Activated CD4-positive, alpha-beta T cell treated with anti-CD3 and anti-CD28 coated beads for 4 hours (primary cell): ENCODE results near the gene GBX1.

ENCODE experiments used
- DNase-seq, 2 donors: peaks; one replicate each; pipeline ENCODE4 v3.0.0-alpha.2; 2020

Gene GBX1

GRCh38 chr7:151172273-151173141 lies 5.0 kb upstream of the GBX1 start:
- DNase-seq, result peak; percentile 74 to 75

- no peak for DNase-seq
Measured at GRCh38 chr7:151168787-151169162, 1.3 kb upstream of the GBX1 start.

GRCh38 chr7:151168003-151168786 lies 701 bp upstream of the GBX1 start:
- peak; percentile 48 to 55 for DNase-seq

GRCh38 chr7:151166629-151167196 lies 781 bp downstream of the GBX1 start:
- no peak for DNase-seq

DNA sequence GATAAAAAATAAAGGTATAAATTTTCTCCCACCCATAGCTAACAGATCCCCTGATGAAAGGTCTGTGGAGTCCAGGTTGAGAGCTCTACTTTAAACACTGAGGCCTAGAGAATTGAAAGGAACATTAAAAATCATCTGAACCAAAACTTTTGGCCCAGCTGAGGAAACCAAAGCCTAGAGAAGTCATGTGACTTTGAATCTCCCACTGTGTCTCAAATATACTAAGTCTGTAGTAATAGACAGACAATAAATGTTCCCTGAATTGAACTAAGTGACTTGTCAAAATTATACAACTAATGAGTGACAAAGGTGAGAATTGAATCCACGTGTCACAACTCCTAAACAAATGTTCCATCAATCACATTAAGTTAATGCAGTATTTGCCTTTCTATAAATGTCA lies 5.7 kb downstream of the GBX1 start:
- no peak for DNase-seq

- DNase-seq, result no peak
Measured at GRCh38 chr7:151157645-151158329, 9.7 kb downstream of the GBX1 start.

GRCh38 chr7:151152643-151153513 lies 14.6 kb downstream of the GBX1 start:
- no peak for DNase-seq

GRCh38 chr7:151150388-151150787 lies 17.1 kb downstream of the GBX1 start:
- no peak for DNase-seq

- no peak for DNase-seq
Measured at GRCh38 chr7:151148319-151149259, 18.9 kb downstream of the GBX1 start.

DNA sequence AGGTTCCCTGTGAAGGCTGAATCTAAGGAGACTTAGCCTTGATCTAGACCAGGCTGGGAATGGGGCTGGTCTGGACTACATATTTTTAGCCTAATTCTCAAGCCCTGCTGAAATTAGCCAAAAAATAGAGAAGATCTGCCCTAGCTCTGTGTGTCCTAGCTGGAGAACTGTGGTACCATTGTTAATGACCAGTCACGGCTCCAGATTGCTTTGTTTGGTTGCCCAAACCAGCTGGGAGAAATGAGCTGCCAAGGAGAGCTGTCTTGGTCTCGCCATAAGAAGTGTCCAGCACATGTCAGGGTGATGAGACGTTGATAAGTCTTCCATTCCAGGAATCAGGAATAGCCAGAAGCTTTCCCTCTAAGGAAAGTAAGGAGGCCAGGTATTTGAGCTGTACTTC lies 20.7 kb downstream of the GBX1 start:
- no peak for DNase-seq

GRCh38 chr7:151144387-151144786 lies 23.1 kb downstream of the GBX1 start:
- DNase-seq, result no peak

DNA sequence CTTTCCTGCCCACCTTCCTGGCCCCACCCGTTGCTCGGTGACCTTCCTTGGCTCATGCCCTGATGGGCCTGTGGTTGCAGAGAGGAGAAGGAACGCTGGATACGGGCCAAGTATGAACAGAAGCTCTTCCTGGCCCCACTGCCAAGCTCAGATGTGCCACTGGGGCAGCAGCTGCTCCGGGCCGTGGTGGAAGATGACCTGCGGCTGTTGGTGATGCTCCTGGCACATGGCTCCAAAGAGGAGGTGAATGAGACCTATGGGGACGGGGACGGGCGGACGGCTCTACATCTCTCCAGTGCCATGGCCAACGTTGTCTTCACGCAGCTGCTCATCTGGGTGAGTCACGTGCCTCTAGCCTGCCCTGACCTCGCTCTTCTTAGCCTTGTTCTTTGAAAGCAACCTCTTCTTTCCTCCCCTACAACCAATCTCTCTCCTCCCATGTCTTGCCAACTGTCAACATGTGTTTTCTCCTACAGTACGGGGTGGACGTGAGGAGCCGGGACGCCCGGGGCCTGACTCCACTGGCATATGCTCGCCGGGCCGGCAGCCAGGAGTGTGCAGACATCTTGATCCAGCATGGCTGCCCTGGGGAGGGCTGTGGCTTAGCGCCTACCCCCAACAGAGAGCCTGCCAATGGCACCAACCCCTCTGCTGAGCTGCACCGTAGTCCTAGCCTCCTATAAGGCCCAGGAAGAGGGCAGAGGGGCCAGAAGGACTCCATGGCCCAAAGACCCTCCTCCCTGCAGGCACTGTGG lies 24.1 kb downstream of the GBX1 start:
- no peak for DNase-seq

- DNase-seq, result no peak
Measured at GRCh38 chr7:151142686-151143040, 24.8 kb downstream of the GBX1 start.

- no peak for DNase-seq
Measured at GRCh38 chr7:151141855-151142685, 25.4 kb downstream of the GBX1 start.

DNA sequence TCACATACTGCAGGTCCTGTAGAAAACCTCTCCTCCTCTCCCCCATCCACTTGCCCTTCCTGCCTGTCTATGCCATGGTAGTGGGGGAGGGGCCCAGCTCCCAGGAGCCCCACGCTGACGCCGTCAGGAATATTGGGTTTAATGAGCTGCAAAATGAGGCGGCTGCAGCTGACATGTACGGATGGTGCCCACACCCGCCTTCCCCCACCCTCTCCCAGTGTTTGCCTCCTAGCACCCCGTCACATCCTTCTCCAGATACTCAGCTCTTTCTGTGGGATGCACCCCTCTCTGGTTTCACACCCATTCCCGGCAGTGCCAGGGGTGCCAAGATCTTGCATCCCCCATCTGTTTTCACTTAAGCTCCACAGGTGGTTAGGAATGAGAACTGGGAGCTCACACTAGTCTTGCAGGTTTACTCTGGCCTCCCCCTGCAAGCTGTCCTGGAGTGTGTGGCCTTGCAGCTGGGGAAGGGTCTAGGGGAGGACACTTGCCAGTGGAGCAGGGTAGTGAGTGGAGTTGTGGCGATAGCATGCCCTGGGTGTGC lies 26.1 kb downstream of the GBX1 start:
- no peak for DNase-seq

- DNase-seq, result no peak
Measured at GRCh38 chr7:151140826-151141225, 26.7 kb downstream of the GBX1 start.

- no peak for DNase-seq
Measured at GRCh38 chr7:151139791-151140190, 27.7 kb downstream of the GBX1 start.

DNA sequence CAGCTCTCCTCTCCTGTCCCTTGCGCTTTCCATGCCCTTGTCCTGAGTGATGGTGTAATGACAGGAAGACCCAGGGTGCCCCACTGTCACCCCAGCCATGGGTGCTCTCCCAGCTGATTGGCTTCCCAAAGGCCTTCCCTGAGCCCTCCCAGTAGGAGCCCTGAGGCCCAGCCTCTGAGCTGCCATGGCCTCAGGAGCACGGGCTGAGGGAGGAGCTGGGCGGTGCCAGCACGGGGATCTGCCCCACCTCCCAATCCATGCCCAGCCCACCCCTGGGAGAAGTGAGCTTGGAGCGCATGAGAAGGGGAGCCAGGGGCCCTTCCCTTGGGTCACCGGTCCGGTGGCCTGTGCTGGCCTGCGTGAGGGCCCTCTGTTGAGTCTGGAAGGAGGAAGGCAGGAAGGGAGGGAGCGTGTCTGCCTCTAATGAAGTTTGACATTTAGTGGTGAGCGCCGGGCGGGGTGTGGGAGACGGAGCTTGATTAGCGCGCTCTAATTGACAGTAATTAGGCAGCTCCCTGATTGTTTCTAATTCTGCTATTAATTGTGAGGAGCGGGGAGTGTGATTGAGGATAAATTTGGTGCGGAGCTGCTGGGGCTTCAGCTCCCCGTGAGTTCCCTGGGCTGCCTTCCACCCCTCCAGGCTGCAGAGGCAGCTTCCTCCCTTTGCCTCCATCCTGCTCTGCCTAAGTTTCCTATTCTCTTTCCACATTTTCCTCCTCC lies 28.3 kb downstream of the GBX1 start:
- DNase-seq, result no peak
